M059J (cell line): ENCODE data around the gene DBN1. TPM values are rescaled to one million over a fixed set of nuclear protein-coding genes. Genes with fewer than 3 reads are reported as not detected.

Experiments used
- DNase-seq: peaks from one replicate; pipeline ENCODE4 v3.0.0-alpha.2; 2012; ENCODE audit warnings: low read depth
- total RNA-seq: library from RNA; depleted of rRNA; stranded (reverse); fragments of >200 nt; shearing (Covaris generic); gene quantifications from 2 replicates; pipeline ENCODE4 v1.2.3, GENCODE V29; 2014

DBN1 gene
- total RNA-seq, 1 experiment from 2014 or later: 121 TPM

DNA sequence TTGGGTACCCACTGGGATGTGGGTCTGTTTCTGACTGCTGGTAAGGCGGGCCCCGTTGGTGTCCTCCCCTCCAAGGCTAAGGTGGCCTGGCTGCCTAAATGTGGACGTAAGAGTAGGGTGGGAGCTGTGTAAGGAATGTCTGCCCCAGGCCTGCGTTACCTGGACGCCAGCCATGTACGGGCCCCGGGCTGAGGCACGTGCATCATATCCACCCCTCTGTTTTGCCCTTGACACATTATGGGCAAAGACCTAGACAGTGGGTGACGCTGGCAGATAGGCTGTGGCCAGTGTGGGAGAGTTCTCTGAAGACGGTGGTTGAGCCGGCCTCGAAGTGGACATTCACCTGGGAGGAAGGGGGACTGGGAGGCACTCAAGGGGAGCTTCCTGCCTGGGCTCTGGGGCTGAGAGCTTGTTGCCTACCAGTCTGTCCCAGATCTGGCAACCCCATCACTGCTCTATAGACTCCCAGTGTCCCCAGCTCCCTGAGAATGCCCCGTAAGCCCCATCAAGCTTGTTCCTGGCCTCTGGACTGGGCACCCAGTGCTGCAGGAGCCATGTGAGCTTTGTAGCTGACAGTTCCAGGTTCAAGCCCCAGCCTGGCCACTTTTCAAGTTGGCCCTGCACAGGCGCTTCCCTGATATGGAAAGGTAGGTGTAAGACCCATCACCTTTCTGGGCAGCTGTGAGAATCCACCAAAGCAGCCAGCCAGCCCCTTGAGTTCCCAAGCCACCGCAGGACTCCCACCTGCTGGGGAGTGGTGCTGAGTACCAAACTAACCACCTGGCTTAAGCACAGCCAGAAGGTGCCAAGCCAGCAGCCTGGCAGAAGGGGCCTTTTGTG is 30.1 kb downstream of the DBN1 start:
- no peak for DNase-seq

DNA sequence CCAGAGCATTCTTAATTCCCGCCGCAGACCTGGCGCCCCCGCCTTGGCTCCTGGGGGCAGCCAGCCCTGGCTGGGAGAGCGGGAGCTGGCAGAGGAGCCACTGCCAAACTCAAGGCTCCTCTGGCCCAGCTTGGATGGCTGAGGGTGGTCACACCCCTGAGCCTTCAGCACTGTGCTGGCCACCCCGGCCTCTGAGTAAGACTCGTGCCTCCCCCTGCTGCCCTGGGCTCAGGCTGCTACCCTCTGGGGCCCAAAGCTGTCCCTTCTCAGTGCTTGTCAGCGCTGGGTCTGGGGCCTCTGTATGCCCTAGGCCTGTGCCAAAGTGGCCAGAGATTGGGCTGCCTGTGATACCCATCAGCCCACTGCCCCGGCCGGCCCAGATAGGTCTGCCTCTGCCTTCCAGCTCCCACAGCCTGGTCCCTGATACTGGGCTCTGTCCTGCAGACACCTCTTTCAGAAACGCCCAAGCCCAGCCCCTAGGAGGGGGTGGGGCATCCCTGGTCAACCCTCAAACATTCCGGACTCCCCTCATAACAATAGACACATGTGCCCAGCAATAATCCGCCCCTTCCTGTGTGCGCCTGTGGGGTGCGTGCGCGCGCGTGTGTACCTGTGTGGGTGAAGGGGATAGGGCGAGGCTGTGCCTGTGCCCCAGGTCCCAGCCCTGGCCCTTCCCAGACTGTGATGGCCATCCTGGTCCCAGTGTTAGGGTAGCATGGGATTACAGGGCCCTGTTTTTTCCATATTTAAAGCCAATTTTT is 31.2 kb downstream of the DBN1 start:
- DNase-seq: no peak

DNA sequence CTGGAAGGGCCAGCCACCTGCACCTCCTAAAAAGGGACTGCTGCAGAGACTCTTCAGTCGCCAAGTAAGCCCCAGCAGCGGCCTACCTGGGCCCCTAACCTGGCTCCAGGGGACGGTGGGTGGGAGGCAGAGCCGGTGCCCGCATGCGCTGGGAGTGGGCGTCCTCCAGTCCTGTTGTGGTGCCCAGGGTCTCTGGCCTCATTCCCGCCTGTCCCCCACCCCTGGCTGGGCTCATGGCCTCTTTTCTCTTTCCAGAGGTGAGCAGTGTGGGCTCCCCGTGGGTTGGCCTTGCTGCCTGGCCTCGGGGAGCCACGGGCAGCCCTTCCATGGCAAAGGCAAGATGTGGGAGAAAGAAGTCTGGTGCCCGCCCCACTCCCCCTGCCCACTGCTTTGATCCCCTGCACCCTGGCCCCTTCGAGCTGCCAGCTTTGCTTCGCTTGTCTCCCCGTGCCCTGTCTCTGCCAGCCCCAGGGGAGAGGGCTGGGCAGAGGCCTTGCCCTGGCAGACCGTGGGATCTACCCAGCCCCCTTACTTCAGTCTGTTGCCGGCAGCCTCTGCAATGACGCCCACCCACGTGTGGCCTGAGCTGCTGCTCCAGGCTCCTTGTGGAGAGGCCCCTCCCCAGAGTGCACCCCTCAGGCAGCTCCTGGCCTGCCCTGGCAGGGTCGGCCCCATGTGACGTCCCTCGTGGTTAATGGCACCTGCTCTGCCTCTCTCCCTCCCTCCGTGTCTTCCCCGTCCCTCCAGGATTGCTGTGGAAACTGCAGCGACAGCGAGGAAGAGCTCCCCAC is 32.2 kb downstream of the DBN1 start:
- no peak for DNase-seq

GRCh38 chr5:177440211-177440989 is 33.0 kb downstream of the DBN1 start:
- no peak for DNase-seq

- DNase-seq: no peak
Observed at GRCh38 chr5:177439518-177440053, 33.8 kb downstream of the DBN1 start.

DNA sequence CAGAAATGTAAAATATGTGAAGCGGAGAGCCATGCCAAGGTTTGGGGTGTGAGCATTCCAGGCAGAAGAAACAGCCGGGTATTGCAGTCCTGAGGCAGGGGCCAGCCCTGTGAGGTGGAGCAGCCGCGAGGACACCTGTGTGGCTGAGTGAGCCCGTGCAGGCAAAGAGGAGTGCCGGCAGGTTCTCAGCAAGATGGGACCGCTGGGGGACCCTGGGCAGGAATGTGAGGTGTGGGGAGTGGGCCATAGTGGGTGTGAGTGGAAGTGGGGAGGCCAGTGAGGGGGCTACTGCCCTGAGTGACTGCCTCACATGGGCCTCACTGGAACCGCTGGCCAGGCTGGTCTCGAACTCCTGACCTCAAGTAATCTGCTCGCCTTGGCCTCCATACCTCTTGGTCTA is 35.0 kb downstream of the DBN1 start:
- no peak for DNase-seq

GRCh38 chr5:177437623-177438022 is 35.8 kb downstream of the DBN1 start:
- DNase-seq: no peak

DNA sequence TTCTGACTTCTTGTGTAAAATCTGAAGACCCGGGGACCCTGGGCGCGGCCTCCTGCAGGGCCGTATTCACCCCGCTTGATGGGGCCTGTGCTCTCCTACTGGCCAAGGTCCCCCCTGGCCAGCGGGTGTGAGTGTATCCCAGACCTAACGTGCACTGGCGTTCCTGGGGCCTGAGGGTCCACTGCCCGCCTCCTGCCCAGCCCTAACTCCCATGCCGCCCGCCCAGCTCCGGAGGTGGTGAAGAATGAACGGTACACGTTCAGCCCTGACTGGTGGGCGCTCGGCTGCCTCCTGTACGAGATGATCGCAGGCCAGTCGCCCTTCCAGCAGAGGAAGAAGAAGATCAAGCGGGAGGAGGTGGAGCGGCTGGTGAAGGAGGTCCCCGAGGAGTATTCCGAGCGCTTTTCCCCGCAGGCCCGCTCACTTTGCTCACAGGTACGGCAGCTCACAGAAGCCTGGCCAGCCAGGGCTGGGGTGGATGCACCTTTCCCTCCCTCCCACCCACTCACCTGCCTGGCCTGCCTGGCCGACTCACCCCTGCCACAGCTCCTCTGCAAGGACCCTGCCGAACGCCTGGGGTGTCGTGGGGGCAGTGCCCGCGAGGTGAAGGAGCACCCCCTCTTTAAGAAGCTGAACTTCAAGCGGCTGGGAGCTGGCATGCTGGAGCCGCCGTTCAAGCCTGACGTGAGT is 37.4 kb downstream of the DBN1 start:
- no peak for DNase-seq

DNA sequence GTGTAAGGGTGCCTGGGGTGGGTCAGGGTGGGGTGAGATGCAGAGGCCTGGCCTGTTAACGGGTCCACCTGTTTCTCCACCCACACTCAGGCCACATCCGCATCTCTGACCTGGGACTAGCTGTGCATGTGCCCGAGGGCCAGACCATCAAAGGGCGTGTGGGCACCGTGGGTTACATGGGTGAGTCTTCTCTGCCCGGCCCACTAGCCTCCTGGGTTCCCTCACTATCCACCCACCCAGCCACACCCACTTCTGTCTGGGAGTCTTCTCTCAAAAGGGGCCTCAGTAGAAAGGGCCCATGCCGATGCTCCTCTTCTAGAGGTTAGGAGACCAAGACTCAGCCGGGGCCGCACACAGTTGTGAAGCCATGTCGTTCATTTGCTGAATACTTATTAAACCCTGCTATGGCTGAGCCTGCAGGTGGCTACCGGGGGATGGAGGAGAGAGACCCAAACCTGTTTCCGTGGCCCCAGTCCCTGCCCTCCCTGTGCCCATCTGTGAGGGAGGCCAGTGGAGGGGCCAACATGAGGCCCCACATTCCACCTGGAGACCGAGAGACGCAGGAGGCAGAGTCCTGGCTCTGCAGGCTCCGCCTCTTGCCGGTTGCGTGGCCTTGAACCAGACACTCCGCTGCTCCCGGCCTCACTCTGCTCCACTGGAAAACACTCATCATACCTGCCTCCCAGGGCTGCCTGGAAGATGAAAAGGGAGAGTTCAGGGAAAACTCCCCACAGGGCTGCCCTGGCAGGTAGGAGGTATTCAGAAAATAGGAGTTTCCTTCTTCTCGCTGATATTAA is 38.3 kb downstream of the DBN1 start:
- no peak for DNase-seq

DNA sequence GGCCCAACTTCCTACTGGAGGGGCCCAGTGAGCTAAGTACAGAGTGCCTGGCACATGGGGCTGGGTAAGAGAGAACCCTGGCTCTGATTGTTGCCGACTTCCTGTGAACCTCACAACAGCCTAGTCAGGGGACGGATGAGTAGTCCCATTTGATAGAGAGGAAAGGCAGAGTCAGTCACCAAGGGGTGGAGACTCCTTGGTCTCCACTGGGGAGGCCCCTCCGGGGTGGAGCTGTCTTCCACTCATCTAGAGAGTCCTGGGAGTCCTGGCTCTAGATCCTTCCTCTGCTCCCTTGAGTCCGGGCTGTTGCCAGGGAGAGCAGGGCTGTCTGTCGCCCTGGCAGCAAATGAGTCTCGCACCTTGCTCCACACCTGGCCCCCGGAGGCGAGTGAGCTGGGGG is 39.0 kb downstream of the DBN1 start:
- no peak for DNase-seq

- DNase-seq: no peak
Observed at GRCh38 chr5:177433658-177434217, 39.7 kb downstream of the DBN1 start.

- no peak for DNase-seq
Observed at GRCh38 chr5:177432839-177433657, 40.4 kb downstream of the DBN1 start.

DNA sequence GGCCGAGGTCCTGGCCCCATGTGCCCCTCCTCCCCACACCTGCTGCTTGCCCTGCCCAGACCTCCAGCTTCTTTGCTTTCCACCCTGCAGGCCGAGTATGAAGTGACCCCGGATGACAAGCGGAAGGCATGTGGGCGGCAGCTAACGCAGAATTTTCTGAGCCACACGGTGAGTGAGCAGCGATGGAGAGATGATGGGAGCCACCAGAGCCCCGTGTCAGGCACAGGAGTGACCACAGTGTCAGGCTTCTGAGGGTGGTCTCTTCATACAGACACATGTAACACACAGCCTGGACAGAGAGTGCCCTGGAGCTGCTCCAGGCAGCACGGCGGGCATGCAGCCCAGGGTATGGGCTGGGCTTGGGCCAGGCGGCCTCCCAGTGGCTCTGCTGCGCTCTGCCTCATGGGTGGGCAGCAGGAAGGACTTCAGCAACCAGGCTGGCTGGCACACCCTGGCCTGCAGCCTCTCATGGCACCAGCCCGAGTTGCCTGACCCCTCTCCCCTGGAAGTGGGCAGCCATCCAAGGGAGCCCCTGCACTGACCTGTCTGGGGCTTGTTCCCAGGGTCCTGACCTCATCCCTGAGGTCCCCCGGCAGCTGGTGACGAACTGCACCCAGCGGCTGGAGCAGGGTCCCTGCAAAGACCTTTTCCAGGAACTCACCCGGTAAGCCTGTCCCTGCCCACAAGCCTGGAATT is 41.1 kb downstream of the DBN1 start:
- no peak for DNase-seq

GRCh38 chr5:177431317-177432142 is 41.9 kb downstream of the DBN1 start:
- no peak for DNase-seq

GRCh38 chr5:177430972-177431316 is 42.5 kb downstream of the DBN1 start:
- no peak for DNase-seq

DNA sequence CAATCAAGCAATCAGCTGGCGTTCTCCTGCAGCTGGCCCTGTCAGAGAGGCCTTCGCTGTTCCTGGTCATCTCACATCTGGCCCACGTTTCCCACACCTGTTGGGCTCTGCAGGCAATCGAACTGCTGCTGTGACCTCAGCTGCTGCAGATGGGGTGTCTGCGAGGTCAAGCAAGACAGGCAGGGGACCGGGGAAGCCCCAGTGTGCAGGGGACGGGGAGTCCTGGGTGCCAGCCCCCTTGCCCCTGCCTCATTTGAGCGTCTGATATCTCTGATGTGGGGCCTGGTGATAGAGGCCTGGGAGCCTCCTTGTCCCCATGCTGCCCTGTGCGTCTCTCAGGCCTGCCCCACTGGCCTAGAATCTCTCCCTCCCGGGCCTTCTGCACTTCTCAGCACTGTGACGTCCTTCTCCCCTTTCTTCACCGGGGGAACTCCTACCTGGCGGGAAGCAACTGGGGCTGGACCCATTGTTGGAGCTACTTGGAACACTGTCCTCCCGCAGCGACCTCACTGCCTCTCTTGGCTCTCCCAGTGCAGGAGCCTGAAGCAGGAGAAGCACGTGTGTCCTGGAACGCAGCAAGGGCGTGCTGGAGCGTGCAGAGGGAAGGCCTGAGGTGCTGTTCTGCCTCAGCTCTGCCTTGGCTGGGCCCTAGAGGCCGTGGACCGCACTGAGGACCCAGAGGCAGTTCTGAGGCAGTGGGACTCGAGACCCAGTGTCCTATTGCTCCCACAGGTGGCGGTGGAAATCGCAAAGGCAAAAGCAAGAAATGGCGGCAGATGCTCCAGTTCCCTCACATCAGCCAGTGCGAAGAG is 43.1 kb downstream of the DBN1 start:
- no peak for DNase-seq
